NK-92 treated with Interleukin-12 subunit alpha and Interleukin-12 subunit beta, amount 100 ng/mL, for 24 hours (cell line): ENCODE results near the gene NDUFA6.
"Not testable (repeated sequence)": the region's sequence is repeated elsewhere in the genome, so short reads cannot be mapped to it uniquely, and the experiment has no call there.

Experiments
- DNase-seq: peaks from one replicate; lab custom pipeline; 2025; lab: John Stamatoyannopoulos, UW

Gene NDUFA6

DNA sequence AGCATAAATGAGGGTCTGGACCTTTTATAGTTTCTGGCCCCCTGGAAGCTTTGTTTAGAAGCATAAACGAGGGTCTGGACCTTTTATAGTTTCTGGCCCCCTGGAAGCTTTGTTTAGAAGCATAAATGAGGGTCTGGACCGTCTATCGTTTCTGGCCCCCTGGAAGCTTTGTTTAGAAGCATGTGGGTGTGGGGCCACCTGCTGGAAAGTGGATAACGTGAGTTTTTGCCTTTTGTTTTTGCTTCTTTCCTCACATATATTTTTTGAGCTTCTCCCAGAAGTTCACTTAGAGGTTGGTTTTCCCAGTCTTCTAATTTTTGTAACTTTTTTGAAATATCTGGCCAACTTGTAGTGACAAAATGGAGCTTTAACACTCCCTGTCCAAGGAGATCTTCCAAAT lies 22.2 kb upstream of the NDUFA6 start:
- DNase-seq = not testable (repeated sequence)

DNA sequence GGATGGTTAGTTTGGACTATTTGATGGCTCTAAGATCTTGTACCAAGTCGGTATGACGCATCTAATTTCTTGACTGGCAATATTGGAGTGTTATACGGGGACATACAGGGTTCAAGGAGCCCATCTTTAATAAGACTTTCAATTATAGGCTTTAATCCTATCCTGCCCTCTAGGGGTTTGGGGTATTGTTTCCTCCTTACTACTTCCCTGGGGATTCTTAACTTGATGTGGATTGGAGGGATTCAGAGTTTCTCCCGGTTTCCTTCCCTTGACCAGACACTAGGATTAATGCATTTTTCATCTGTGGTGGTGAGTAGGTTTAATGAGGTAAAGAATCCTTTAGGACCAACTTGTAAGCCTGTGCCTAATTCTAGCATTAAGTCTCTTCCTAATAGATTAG lies 21.2 kb upstream of the NDUFA6 start:
- DNase-seq = no peak

DNA sequence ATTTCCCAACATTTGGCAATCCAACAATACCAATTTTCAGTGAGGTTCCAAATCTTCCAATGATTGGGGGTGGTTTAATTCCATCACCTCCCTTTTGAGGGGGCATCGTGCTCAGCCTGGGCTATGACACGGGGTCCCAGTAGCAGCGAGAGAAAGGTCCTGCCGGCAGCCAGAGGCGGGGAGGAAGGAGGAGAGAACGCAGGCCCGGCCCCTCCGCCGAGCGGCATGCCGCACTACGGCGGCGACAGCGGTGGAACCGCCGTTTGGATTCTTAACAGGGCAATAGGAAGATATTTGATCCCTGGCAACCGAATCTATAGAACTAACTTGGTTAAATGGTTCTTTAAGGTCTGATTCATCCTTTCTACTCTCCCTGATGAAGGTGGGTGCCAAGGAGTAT lies 18.3 kb upstream of the NDUFA6 start:
- no peak for DNase-seq

DNA sequence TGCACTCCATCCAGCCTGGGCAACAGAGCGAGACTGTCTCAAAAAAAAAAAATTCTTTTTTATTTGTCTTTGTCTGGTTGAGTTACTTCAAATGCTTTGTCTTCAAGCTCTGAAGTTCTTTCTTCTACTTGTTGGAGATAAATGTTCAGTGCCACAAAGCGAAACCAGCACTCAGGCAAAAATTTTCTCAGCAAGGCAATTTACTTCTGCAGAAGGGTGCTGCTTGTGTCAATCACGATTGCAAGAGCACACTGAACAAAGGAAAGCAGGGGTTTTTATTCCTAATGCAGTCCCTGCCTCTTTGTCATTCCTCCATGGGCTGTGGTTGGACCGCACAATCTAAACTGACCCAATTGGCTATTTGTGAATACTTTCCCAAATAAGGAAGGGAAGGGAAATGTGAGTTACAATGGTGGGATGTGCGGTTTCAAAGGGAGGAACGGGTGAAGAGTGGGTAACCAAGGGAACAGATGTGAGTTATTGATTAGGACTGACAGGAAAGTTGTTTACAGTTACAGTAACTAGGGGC lies 13.8 kb upstream of the NDUFA6 start:
- DNase-seq = not testable (repeated sequence)

DNA sequence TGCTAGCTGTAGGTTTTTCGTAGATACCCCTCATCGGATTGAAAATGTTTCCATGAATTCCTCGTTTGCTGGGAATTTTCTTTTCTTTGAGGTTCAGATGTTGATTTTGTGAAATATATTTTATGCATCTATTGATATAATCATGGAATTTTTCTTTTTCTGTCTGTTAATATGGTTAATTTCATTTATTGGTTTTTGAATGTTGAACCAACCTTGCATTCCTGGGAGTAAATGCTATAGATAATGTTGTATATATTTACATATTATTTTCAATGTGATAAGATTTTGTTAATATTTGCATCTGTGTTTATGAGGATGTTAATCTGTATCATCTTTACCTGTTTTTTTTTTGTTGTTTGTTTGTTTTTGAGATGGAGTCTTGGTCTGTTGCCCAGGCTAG lies 10.6 kb upstream of the NDUFA6 start:
- no peak for DNase-seq

DNA sequence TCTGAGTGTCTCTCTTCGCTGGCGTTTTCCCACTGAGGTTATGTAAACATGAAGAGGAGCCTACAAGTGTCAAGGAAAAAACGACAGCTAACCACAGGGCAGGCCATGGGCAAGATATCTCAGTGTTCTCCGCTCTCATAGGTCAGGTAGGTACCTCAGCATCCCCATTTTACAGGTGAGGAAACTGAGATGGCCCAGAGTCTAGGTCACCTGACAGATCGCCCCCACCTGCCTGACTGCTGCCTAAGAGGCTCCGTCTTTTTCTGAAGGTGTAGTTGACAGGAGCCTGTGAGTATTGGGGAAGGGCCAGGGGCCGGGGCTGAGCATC lies 847 bp upstream of the NDUFA6 start:
- no peak for DNase-seq

DNA sequence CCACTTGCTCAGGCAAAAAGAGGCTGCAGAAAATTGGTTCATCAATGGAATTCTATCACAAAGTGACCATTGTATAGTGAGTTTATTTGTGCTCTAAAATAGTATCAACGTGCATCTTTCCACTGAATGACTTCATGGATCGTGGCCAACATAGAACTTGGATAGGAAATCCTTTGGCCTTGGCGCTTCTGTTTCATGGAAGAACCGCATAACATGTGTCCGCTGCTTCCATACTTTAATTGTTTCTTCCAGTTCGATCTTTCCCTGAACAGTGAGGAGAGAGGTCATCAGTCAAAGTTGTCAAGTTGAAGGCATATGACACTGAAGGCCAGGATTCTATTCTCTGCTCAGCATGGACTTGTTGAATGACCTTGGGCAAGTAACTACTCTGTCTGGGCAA lies 4.5 kb downstream of the NDUFA6 start:
- DNase-seq = no peak

DNA sequence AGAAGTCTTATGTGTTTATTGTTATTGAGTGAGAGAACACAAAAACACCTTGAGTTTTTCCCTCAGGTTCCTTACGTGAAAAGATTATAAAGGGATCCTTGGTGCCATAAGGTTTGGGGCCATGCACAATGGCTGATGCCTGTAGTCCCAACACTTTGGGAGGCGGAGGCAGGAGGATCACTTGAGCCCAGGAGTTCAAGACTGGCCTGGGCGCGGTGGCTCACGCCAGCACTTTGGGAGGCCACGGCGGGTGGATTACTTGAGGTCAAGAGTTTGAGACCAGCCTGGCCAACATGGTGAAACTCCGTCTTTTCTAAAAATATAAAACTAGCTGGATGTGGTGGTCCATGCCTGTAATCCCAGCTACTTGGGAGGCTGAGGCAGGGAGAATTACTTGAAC lies 5.7 kb downstream of the NDUFA6 start:
- no peak for DNase-seq

DNA sequence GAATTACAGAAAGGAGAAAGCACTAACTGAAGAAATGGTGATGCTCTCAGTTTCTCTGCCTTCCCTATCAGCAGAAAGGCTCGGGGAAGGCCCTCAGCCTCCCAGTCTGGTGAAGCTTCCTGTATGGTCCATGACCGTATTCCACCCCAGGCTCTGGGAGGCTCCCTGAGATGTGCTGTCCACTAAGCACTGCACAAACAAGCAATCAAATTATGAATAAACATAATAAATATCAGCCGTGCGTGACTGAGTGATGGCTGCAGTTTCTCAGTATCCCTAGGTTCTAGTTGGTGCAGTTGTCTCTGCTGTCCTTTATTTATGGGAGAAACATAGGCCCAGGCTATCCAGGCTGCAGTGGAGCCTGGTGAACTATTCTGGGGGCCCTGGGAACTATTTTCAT lies 7.5 kb downstream of the NDUFA6 start:
- no peak for DNase-seq

DNA sequence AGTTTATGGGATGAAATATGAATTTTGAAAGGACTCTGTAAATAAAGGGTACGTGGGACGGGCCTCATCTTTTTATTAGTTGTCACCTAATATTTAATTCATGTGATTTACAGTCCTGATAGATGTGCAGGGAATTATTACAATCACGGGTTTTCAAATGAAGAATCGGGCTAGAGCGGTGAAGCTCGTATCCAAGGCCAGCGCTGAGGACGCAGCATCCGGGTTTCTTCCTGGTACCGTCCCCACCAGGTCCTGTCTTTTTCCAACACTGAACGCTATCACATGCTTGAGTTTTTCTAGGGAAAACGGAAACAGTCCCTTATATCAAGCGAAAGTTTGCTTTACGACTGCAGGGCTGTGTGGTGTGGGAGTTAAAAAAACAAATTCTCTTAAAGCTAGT lies 10.3 kb downstream of the NDUFA6 start:
- no peak for DNase-seq

DNA sequence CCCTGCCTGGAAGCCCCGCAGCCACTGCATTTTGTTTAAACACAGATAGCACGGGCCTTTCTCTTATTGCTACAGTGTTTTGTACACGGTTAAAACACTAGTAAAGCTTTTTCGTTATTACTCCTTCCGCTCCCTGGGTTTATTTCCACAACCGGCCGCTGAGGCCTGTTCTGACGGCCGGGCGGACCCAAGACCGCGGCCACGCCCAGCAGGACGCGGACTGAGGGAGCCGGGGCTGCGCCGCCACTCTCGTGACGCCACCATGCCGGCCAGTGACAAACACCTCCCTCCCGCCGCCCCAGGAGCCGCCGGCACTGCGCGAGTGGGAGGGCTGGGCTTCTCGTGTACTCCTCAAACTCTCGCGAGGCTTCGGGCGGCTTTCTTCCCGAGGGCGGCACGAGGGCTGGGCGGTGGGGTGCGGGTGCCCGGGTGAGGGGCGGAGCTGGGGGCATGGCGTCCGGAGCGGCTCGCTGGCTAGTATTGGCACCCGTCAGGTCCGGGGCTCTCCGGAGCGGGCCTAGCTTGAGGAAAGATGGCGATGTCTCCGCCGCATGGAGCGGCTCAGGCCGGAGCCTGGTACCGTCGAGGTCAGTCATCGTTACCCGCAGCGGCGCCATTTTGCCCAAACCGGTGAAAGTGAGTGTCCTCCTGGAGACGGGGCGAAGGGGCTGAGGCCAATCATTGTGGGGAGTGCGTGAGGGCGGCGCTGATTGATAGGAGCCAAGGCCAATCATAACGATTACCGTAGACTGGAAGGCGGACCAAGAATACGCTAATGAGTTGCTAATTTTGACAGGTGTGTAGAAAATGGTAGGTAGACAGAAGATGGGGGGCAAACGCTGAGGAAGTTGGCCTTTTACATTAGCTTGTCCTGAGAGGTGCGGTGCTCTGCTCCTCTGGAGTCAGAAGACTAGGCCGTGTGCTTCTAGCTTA lies 11.0 kb downstream of the NDUFA6 start, which contains the start of gene SMDT1:
Gene SMDT1 (plus strand): TSS at position 382 of the 933 bp plus-strand sequence. CDS start 69 bp downstream, at position 451.
- DNase-seq = peak; percentile 93

DNA sequence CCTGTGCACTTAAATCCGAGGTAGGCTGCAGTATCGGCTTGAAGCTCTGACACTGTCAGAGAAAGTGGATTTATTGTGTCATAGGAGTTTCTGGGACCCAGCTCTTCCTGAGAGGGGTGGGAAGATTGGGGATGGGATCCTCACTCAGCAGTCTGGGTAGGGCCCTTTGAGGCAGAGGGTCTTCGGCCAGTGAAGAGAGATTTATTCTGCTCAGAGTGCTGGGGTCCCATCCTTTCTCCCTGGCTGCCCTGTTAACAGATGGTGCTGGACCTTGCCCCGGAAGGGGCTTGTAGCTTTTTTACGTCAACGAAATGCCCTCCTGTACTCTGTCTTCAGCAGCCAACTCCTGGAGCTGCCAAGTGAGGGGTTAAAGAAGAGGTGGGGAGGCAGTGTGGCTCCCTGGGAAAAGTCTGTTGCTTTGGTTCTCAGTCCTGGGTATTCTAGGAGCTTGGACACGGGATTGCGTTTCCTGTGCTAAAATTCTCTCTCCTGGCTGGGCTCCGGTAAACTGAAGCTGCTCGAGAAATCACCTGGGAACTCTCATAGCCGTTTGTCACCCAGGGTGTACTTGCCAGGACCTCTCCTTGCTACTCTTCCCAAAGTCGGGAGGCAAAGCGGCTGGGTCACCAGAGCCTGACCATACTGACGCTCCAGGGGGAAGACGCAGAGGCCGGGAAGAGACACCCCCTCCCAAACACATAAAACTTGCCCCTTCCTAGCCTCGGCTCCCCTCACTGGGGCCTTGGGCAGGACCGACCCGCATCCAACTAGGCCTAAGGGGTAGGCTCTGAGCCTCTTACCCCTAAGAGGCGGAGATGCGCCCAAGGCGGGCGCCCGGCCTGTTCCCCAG lies 11.9 kb downstream of the NDUFA6 start:
- DNase-seq = no peak

DNA sequence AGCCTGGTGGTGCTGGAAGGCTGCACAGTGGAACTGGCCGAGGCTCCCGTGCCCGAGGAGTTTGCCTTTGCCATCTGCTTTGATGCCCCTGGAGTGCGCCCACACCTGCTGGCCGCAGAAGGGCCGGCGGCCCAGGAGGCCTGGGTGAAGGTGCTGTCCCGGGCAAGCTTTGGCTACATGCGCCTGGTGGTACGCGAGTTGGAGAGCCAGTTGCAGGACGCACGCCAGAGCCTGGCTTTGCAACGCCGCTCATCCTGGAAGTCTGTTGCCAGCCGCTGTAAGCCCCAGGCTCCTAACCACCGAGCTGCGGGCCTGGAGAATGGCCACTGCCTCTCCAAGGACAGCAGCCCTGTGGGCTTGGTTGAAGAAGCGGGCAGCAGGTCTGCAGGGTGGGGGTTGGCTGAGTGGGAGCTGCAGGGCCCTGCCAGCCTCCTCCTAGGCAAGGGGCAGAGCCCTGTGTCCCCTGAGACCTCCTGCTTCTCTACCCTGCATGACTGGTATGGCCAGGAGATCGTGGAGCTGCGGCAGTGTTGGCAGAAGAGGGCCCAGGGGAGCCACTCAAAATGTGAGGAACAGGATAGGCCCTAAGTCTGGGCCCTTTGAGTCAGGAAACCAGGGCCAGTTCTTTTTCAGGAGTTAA lies 13.0 kb downstream of the NDUFA6 start:
- DNase-seq = no peak

DNA sequence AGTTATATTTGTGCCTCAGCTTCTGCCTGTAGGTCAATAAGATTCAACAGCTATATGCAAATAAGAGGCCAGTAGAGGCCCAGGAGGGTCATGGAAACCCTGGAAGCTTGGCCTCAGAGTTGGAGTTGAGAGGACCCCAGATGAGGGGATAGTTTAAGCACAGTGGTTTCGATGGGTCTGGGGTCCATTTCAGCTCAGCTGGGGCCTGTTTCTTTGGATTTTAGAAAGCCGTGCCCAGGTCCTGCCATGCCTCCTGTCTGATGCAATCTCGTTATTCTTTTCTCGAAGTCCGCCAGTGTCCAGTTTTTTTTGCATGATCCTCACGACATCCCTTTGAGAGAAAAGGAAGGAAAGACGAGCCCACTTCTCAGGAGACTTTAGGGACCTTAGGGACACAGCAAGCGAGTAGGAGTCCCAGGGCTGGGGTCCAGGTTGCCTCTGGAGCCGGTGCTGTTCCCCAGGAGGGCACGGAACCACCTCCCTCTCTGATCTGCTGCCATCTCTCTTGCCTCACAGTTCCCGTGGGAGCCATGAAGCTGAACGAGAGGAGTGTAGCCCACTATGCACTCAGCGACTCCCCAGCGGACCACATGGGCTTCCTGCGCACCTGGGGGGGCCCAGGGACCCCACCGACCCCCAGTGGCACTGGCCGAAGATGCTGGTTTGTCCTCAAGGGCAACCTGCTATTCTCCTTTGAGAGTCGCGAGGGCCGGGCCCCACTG lies 13.6 kb downstream of the NDUFA6 start:
- no peak for DNase-seq

DNA sequence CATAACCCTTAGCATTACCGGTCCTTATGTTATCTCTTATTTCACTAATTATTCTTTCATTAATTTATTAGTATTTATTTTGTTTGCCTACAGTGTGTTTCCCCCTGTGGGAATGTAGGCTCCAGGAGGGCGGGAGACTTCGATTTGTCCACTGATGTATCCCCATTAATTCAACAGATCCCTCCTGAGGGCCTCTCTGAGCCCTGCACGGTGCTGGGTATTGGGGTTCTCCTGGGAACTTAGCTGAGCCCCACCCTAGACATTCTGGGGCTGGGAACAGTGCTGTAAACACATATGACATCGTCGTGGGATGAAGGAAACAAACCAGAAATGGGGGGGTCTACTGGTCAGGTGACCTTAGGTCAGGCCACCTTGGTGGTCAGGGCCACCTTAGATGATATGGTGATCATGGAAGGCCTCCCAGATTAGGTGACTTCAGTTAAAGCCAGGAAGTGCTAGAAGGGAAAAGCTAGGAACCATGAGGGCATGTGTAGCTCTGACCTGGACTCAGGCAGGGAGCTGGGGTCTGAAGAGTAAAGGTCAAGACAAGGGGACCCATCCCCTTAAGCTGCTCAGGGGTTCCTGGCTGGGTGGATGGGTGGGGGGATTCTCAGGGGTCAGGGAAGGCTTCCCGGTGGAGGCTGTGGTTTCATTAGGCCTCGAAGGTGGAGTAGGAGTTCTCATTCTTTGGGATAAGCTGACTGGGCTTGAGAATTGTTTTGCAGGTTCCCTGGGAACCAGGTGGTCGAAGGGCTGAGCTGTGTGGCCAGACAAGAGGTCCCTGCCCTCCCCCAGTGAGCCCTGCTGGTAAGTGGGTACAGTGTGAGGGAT lies 15.5 kb downstream of the NDUFA6 start:
- no peak for DNase-seq

DNA sequence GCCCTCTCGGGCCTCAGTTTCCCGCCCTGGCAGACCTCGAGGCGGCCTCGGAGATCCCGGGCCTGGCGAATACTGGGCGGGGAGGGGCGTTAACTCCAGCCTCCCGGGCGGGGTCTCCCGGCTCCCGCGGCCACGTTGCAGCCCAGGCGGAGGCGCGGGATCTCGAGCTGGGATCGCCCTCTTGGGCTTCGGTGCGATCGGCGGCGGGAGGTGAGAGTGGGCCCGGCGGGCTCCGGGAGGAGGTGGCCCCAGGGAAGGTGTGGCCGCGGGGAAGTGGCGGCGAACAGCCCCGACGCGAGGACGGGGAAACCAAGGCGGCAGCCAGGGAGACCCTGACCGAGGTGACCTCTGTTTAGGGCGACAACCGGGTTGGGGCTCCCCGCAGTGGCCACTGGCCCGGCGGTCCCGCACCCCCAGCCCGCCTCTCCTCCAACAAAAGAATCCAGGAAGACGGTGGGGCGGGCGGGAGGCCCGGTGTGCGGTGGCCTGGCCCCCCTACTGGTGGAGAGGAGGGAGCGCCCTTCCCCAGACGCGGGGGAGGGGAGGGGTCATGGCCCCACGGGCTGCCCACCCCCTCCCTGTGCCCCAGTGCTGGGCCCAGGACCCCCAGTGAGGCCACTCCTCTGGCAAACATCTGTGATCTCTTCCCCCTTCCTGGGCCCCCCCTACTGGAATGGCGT lies 16.3 kb downstream of the NDUFA6 start, which contains the start of gene PHETA2:
Gene PHETA2 (plus strand): TSS at position 117 of the 680 bp plus-strand sequence. CDS start 3,046 bp downstream, outside the sequence.
- no peak for DNase-seq

DNA sequence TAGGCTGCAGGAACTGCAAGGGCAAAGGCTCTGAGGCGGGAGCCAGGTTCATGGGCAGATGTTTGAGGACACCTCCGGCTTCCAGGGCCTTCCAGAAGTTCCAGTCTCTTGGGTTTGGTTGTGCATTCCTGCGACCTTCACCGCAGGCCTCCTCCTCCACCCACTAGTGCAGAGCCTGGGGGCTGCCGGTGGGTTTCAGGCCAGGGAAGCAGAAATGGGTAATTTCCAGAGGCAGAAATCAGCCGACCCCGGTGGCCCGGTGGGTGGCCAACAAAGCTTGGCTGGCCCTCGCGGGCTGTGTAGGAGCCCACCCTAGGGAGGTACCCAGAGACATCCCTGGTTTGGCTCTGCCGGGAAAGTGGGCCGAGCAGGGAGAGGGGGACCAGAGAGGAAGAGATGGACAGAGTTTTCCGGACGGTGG lies 16.9 kb downstream of the NDUFA6 start:
- no peak for DNase-seq

DNA sequence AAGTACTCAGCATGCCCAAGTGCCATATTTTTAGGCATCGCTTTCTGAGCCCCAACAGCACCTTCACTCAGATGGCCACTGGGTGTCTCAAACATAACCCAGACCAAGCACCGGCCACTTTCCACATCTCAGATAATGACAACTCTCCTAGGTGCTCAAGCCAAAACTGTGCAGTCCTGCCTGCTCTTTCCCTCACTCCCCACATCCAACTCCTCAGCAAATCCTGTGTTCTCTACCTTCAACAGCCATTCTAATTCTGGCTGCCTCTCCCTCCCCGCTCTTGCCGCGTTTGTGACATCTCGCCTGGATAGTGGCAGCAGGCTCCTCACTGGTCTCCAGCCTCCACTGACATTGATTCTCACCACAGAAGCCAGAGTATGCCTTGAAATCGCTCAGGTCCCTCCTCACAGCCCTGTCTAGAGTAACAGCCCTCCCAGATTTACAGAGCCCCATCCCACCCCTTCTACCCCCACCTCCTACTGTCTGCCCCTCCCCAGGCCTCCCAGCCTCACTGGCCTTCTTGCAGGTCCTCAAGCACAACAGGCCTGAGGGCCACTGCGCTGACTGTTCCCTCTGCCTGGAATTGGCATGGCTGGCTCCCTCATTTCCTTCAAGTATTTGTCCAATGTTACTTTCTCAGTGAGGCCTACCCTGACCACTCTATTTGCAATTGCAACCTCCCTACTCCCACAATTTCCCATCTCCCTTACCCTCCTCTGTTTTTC lies 17.8 kb downstream of the NDUFA6 start:
- no peak for DNase-seq

DNA sequence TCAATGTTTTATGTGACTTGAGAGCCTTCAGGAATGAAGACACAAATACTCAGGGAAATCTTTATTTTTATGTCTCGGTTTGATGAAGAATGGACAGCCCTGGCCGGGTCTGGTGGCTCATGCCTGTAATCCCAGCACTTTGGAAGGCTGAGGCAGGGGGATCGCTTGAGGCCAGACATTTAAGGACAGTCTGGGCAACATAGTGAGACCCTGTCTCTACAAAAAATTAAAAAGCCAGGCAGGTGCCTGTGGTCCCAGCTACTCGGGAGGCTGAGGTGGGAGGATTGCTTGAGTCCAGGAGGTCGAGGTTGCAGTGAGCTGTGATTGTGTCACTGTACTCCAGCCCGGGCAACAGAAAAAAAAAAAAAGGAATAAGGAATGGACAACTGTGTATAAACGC lies 19.1 kb downstream of the NDUFA6 start:
- not testable (repeated sequence) for DNase-seq
